ENCODE measurements around the gene TSPAN3.

The TSPAN3 gene

DNA sequence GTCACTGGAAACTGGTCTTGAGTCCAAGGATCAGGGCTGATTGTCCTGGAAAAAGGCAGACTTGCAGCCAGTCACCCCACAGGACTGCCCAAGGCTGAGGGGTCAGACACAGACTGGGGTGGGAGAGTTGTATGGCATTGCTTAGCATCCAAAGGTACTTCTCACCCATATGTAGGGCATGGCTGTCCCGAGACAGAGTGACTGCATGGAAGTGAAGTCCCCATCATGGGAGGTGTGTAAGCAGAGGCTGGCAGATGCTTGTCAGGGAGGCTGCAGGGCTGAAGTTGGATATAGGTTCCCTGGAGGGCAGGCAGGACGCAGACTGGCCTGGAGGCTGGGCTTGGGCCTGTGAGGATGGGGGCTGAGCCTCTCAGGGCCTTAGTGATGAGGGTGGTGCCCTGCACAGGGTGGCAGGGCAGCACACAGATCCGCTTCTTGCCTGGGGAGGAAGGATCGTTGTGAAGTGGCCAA lies 44.9 kb downstream of the TSPAN3 start:
- Histone ChIP-seq H3K27ac (ENCODE audit: low read length) (no peak overlapping the region), H3K36me3 (ENCODE audit: control insufficient read depth in 1 of 2, insufficient read depth in 2 of 2, low read length in 2 of 2) (no peaks in the 10 kb centered on the region), H3K4me1 (ENCODE audit: control insufficient read depth in 1 of 2, insufficient read depth in 2 of 2, low read length in 2 of 2) (peaks cover 0 to 5% of the 10 kb centered on the region in 2 donors), H3K27me3 (ENCODE audit: low read depth, low read length) (no peaks in the 10 kb centered on the region), H3K9me3 (ENCODE audit: control insufficient read depth in 1 of 2, low read length in 2 of 2) (no peaks in the 10 kb centered on the region), H3K4me3 (ENCODE audit: low read depth in 1 of 2, low read length in 2 of 2) (no peak overlapping the region)

DNA sequence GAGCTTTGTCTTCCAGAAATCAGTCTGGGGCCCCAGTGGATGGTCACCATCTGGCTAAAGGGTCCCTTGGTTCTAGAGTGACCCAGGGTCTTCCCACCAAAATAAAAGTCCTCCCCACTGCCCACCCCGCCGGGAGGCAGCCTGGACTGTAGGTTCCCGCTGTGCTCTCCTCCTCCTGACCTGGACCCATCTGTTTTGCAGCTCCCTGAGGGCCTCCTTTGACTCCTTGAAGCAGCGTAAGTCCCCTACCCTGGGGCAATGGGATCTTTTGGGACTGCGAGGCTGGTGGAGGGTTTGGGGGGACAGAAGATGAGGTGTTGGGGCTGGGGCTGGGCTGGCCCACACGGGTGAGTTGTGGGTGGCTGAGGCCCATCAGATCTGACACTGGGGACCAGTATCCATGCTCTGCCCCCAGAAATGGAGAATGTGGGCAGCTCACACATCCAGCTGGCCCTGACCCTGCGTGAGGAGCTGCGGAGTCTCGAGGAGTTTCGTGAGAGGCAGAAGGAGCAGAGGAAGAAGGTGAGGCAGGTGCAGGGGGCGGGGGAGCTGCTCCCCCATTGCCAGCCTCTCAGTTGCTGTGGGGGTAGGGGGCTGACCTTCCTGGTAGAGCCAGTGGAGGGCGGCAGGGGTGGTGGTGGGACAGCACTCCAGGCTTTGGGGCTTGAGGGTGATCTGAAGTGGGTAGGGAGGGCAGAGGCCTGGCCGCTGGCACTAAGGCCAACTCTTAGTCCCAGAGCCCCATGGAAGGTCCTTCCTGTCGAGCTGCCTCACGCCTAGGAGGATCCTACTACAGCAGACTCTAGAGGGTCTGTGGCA lies 45.6 kb downstream of the TSPAN3 start:
- no peaks in the 10 kb centered on the region for H3K27me3 ChIP-seq (ENCODE audit: low read depth, low read length)
- no peak overlapping the region for H3K4me3 ChIP-seq (ENCODE audit: low read depth in 1 of 2, low read length in 2 of 2)
- peaks cover 0 to 5% of the 10 kb centered on the region in 2 donors for H3K4me1 ChIP-seq (ENCODE audit: control insufficient read depth in 1 of 2, insufficient read depth in 2 of 2, low read length in 2 of 2)
- no peaks in the 10 kb centered on the region for H3K9me3 ChIP-seq (ENCODE audit: control insufficient read depth in 1 of 2, low read length in 2 of 2)
- H3K36me3 ChIP-seq (ENCODE audit: control insufficient read depth in 1 of 2, insufficient read depth in 2 of 2, low read length in 2 of 2) = no peaks in the 10 kb centered on the region
- H3K27ac ChIP-seq (ENCODE audit: low read length) = no peak overlapping the region

DNA sequence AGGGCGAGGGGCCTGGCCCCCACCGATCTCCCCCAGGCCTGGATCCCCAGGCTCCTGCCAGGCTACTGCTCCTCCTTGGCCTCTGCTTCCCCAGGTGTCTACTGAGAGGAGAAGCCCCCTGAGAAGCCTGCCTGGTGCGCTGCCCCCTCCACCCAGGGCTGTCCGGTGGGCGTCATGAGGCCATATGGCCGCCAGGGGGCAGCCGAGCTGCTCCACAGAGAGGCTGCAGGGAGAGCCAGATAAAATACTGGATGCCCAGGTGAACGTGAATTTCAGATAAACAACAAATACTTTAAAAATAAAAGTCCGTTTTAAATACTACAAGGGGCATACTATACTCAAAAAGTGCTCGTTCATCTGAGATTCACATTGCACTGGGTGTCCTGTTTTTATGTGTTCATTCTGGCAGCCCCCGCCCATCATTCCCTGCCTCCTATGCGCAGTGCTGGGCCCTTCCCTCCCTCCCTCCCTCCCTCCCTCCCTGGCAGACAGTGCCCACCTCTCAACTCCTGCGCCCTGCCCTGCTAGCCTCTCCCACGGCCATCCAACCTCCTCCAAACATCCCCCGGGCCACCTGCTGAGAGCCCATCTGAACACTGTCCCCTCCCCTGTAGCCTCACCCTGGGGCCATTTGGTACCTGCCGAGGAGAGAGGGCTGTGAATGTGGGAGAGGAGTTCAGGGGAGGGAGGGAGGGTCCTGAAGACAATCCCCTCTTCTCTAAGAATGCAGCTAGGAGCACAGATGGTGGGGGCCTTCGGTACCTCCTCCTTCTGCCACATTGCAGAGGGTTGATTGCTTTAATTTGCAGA lies 46.4 kb downstream of the TSPAN3 start:
- H3K4me1 ChIP-seq (ENCODE audit: control insufficient read depth in 1 of 2, insufficient read depth in 2 of 2, low read length in 2 of 2) = peaks cover 0 to 5% of the 10 kb centered on the region in 2 donors
- no peak overlapping the region for H3K27ac ChIP-seq (ENCODE audit: low read length)
- no peaks in the 10 kb centered on the region for H3K36me3 ChIP-seq (ENCODE audit: control insufficient read depth in 1 of 2, insufficient read depth in 2 of 2, low read length in 2 of 2)
- no peak overlapping the region for H3K4me3 ChIP-seq (ENCODE audit: low read depth in 1 of 2, low read length in 2 of 2)
- H3K27me3 ChIP-seq (ENCODE audit: low read depth, low read length) = no peaks in the 10 kb centered on the region
- H3K9me3 ChIP-seq (ENCODE audit: control insufficient read depth in 1 of 2, low read length in 2 of 2) = no peaks in the 10 kb centered on the region

DNA sequence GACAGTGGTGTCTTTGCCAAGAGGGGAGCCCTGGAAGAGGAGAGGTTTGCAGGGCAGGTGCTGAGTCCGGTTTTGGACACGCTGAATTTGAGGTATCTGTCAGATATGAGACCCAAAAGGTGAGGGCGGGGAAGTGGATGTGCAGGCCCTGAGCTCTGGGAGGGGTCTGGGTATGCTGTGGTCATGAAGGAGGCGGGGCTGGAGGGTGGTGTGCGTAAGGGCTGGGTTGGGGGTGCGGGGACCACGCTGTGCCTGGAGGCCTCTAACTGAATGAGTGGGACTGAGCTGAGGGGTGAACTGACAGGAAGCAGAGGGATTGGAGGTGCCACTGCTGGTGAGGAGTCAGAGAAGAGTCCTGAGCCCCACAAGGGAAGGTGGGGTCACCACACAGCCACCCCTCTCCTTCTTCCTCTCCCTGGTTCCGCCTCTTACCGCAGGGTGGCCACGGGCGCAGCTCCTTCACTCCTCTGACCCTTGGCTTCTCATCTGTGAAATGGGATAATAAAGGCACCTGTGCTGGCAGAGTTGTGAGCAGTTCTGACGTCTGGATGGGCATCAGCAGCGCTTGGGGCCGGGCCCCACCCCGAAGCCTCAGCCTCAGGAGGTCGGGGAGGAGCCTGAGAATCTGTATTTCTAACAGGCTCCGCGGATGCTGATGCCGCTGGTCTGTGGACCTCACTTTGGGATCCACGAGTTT lies 47.2 kb downstream of the TSPAN3 start:
- H3K4me1 ChIP-seq (ENCODE audit: control insufficient read depth in 1 of 2, insufficient read depth in 2 of 2, low read length in 2 of 2) = peaks cover 0 to 5% of the 10 kb centered on the region in 2 donors
- H3K9me3 ChIP-seq (ENCODE audit: control insufficient read depth in 1 of 2, low read length in 2 of 2) = no peaks in the 10 kb centered on the region
- no peak overlapping the region for H3K27ac ChIP-seq (ENCODE audit: low read length)
- H3K4me3 ChIP-seq (ENCODE audit: low read depth in 1 of 2, low read length in 2 of 2) = no peak overlapping the region
- no peaks in the 10 kb centered on the region for H3K36me3 ChIP-seq (ENCODE audit: control insufficient read depth in 1 of 2, insufficient read depth in 2 of 2, low read length in 2 of 2)
- no peaks in the 10 kb centered on the region for H3K27me3 ChIP-seq (ENCODE audit: low read depth, low read length)

DNA sequence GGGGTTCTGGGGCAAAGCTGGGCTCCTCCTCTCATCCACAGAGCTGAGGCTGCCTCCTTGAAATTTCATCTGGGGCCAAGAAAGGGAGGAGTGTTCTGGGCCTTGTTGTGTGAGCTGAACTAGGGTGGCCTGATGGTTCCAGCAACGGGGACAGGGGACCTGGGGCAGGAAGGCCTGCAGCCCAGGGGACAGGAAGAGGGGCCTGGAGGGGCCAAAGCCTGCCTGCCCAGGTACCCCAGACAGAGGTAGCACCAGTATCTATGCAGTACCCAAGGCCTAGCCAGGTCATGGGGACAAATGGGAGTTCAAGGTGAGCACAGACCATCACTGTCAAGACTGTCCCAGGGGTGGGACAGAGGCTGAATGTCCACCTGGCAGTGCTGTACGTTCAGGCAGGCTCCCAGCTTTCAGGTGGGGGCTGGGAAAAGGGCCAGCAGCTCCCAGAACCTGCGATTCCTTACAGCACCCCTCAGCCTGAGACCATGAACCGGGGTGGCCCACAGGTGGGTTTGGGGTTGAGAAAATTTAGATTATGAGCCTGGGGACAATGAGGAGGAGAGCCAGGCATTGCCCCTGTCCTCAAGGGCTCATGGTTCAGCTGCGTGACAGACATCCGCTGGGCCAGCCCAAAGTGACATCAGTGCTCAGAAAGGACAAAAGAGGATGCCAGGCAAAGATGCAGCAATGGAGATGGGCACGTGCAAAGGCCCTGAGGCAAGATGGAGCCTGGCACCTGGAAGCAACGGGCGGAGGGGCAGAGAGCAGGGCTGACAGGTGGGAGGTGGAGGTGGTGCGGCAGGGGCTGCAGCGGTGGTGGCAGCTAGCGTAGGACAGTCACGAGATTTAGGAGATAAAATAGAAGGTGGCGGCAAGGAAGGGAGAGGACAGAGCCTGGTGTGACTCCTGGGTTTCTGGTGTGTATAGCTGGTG lies 48.0 kb downstream of the TSPAN3 start:
- Histone ChIP-seq H3K4me1 (ENCODE audit: control insufficient read depth in 1 of 2, insufficient read depth in 2 of 2, low read length in 2 of 2) (peaks cover 0 to 2% of the 10 kb centered on the region in 2 donors), H3K27ac (ENCODE audit: low read length) (no peak overlapping the region), H3K36me3 (ENCODE audit: control insufficient read depth in 1 of 2, insufficient read depth in 2 of 2, low read length in 2 of 2) (no peaks in the 10 kb centered on the region), H3K27me3 (ENCODE audit: low read depth, low read length) (no peaks in the 10 kb centered on the region), H3K9me3 (ENCODE audit: control insufficient read depth in 1 of 2, low read length in 2 of 2) (no peaks in the 10 kb centered on the region), H3K4me3 (ENCODE audit: low read depth in 1 of 2, low read length in 2 of 2) (no peak overlapping the region)

DNA sequence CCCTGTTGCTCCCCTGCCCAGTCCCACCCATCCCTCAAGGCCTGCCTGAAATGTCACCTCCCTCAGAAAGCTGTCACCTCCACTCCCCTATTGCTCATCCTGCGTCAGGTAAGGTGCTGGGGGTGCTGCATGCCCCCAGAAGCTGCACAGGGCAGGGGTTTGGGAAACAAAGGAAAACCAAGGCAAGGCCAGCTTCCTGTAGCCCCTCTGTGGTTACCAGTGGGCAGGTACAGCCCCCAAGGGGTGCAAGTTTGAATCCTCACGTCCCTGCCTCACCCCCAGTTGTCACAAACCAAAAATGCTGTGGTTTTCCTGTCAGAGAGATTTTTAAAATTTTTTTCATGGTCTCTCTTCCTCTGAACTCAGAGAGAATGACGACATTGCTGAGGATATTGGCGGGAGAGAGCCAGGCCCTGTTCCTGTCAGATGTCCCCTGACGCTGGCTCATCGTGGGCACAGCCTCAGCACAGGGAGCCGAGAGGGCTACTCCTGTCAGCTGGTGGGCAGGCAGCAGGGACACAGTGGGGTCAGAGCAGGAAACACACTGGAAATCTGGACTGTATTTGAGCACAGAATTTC lies 49.0 kb downstream of the TSPAN3 start:
- Histone ChIP-seq H3K4me1 (ENCODE audit: control insufficient read depth in 1 of 2, insufficient read depth in 2 of 2, low read length in 2 of 2) (no peaks in the 10 kb centered on the region), H3K9me3 (ENCODE audit: control insufficient read depth in 1 of 2, low read length in 2 of 2) (no peaks in the 10 kb centered on the region), H3K27me3 (ENCODE audit: low read depth, low read length) (no peaks in the 10 kb centered on the region), H3K4me3 (ENCODE audit: low read depth in 1 of 2, low read length in 2 of 2) (no peak overlapping the region), H3K27ac (ENCODE audit: low read length) (no peak overlapping the region), H3K36me3 (ENCODE audit: control insufficient read depth in 1 of 2, insufficient read depth in 2 of 2, low read length in 2 of 2) (no peaks in the 10 kb centered on the region)

DNA sequence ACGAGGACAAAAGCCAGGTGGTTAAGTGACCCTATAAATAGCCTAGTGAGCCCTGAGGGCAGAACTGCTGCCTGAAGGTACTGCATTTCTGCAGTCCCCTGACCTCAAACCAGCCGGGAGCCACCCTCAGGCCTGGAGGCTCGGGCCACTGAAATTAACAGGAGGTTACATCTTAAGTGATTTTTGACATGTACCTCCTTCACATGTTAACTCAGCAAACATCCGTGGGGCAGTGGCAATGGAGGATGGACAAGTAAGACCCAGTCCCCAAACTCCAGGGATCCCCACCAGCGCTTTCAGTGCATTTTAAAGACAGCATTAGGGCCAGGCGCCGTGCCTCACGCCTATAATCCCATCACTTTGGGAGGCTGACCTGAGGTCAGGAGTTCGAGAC lies 49.8 kb downstream of the TSPAN3 start:
- H3K36me3 ChIP-seq (ENCODE audit: control insufficient read depth in 1 of 2, insufficient read depth in 2 of 2, low read length in 2 of 2) = no peaks in the 10 kb centered on the region
- no peak overlapping the region for H3K4me3 ChIP-seq (ENCODE audit: low read depth in 1 of 2, low read length in 2 of 2)
- no peaks in the 10 kb centered on the region for H3K27me3 ChIP-seq (ENCODE audit: low read depth, low read length)
- H3K9me3 ChIP-seq (ENCODE audit: control insufficient read depth in 1 of 2, low read length in 2 of 2) = no peaks in the 10 kb centered on the region
- H3K4me1 ChIP-seq (ENCODE audit: control insufficient read depth in 1 of 2, insufficient read depth in 2 of 2, low read length in 2 of 2) = no peaks in the 10 kb centered on the region
- H3K27ac ChIP-seq (ENCODE audit: low read length) = no peak overlapping the region

DNA sequence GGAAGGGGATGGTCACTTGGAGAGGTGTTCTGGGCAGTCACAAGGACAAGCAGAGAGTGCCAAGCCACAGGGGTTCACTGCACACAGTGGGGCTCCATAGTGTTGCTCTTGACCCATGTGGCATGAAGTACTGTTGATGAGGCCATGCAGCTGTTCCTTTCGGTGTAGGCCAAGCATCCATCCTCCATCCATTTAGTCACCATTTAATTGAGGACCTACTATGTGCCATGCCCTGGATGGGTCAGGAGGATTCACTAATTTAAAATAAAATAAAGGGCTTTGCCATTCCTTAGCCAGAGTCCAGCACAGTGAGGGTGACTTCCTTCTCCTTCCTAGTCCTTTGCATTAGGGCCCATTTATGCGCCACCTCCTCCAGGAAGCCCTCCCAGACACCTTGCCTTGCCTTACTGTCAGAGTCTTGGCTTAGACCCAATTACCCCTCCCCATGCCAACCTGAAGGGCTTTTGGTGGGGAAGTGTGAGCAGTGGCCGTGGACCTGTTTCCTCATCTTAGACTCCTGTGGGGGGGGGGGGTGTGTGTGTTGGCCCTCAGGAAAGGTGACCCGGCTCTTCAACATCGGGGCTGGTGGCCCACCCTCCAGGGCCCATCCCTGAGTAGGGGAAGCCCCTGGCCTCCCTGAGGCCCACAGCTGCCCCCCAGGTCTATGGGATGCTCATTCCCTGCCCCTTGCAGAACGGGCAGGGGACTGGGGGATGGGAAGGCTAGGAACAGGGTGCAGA lies 50.4 kb downstream of the TSPAN3 start:
- H3K27me3 ChIP-seq (ENCODE audit: low read depth, low read length) = no peaks in the 10 kb centered on the region
- no peaks in the 10 kb centered on the region for H3K9me3 ChIP-seq (ENCODE audit: control insufficient read depth in 1 of 2, low read length in 2 of 2)
- peaks cover 0 to 4% of the 10 kb centered on the region in 2 donors for H3K4me1 ChIP-seq (ENCODE audit: control insufficient read depth in 1 of 2, insufficient read depth in 2 of 2, low read length in 2 of 2)
- no peak overlapping the region for H3K4me3 ChIP-seq (ENCODE audit: low read depth in 1 of 2, low read length in 2 of 2)
- H3K36me3 ChIP-seq (ENCODE audit: control insufficient read depth in 1 of 2, insufficient read depth in 2 of 2, low read length in 2 of 2) = no peaks in the 10 kb centered on the region
- H3K27ac ChIP-seq (ENCODE audit: low read length) = no peak overlapping the region

DNA sequence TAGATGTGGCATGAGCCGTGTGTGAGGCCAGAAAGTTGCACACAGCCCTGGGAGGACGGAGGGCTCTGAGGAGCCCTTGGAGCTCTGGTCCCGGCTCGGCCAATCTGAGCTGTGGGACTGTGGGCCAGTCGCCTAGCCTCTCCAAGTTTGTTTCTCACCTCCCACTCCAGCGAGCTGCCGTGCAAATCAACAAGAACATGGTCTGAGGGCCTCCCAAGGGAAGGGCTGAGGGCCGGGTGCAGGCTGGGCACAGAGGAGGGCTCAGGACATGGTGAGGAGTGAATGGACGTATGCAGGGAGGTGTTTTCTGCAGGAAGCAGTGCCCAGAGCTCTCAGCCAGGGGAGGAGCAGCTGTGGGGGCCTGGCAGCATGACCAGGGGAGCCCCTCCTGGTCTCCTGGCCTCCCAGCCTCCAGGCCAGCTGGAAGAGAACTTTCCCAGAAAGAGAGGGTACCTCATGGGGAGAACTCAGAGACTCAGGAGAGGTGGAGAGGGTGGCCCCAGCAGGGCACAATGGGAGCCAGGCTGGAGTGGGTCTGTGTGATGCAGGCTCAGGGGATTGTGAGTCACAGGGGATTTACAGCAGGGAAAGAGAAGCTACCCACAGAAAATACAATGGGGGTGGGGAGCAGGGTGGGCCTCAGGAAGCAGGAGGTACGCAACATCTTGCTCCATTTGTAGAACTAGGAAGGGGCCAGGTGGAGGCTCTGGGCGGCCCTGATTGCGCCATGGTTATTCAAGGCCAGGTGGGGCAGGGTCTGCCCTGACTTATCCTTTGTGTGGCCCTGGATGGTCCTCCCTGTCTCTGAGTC lies 51.2 kb downstream of the TSPAN3 start:
- Histone ChIP-seq H3K4me1 (ENCODE audit: control insufficient read depth in 1 of 2, insufficient read depth in 2 of 2, low read length in 2 of 2) (peaks cover 0 to 7% of the 10 kb centered on the region in 2 donors), H3K4me3 (ENCODE audit: low read depth in 1 of 2, low read length in 2 of 2) (no peak overlapping the region), H3K9me3 (ENCODE audit: control insufficient read depth in 1 of 2, low read length in 2 of 2) (no peaks in the 10 kb centered on the region), H3K27ac (ENCODE audit: low read length) (no peak overlapping the region), H3K27me3 (ENCODE audit: low read depth, low read length) (no peaks in the 10 kb centered on the region), H3K36me3 (ENCODE audit: control insufficient read depth in 1 of 2, insufficient read depth in 2 of 2, low read length in 2 of 2) (no peaks in the 10 kb centered on the region)

Data from muscle layer of duodenum (tissue), 2 donors.